Skeletal muscle cell (primary cell): ENCODE results near the gene ETNPPL.
A peak's percentile ranks its signal among the peaks of the same experiment; 100 is the strongest.

Experiments used
- DNase-seq: peaks from one replicate; pipeline ENCODE4 v3.0.0-alpha.2; 2010; ENCODE audit warnings: low read depth
- H3K4me3 ChIP-seq: 2 replicates; pipeline ENCODE4 v1.5.1; 2011; ENCODE audit warnings: low read depth, mild to moderate bottlenecking, control low read depth, low read length, moderate library complexity

The ETNPPL gene

DNA sequence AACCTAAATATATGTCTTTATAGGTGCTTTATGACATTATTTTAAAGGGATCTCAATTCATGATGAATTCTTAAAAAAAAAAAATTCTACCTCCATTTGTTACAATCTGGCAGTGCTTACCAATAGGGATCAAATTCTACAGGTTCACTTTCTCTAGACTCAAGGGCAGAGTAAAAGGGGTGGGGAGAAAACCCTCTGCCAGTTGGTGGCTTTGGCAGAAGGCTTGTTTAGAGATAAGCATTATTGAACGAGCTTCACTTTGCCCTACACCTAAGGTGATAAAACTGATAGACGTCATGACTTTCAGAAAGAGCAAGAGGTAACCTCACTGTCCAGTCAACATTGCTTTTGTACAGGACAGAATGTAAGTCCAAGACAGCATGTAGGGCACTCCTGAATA is 58.9 kb downstream of the ETNPPL start:
- DNase-seq: no peak
- no peak overlapping the region for H3K4me3 ChIP-seq

DNA sequence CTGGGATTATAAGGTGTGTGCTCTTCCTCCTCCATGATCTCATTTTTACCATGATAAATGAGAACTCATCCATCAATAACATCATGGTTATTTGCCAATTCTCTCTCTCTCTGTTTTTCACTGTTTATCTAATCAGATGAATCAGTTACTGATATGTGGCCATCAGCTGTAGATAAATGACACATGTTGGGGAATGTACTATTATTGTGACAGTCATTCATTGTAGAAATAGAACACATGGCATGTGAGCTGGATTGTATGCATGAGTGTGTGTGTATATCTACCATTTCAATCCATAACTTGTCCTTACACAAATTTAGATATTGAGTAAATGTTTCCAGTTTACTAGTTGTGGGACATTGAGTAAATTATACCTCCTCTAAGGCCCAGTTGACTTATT is 59.5 kb downstream of the ETNPPL start:
- no peak for DNase-seq
- H3K4me3 ChIP-seq: no peak overlapping the region

DNA sequence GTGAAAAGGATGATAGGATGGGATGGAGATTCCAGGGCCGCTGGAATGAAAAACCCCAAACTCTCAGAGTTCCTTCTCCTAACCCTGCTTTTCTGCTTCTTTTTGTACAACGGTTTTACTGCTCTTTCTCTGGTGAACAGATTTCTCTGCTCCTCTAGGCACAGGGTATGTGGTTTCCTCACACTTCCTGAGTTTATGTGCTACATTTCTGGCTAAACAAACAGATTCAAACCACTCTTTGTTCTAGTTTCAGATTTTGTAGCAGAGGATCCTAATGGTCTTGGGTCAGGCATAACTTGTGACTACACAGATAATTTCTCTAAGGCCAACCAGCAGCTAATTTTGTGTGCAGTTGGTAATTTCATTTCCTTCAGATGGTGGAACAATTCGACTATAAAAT is 59.9 kb downstream of the ETNPPL start:
- DNase-seq: peak; percentile 17
- no peak overlapping the region for H3K4me3 ChIP-seq

DNA sequence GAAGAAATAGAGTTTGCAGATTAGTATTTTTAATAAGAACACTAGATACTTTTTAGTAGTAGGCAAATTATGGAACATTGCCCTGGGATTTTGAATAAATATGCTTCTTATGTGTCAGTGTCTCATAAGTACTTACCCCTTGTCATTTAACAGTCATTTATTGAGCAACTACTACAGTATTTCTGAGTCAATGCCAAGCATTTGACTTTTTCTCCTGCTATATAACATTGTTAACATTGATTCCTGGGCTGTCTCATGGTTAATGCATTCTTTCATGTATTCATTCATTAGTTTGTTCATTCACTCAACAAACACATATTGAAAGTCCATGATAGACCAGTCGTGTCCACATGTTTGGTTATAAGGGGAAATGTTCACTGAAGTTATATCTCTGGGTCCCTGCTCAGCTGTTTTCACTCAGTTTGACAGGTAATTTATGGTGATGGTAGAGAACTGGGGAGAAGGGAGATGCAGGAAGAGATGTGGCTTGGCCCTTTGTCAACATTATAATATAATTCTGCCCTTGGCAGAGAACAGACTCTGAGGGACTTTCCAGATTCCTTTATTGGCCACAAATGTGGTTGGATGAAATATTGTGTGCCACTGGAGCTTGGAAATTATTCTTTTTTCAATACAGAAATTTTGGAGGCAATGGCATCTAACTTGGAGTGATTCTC is 62.6 kb downstream of the ETNPPL start:
- peak; percentile 34 for DNase-seq
- H3K4me3 ChIP-seq: no peak overlapping the region

DNA sequence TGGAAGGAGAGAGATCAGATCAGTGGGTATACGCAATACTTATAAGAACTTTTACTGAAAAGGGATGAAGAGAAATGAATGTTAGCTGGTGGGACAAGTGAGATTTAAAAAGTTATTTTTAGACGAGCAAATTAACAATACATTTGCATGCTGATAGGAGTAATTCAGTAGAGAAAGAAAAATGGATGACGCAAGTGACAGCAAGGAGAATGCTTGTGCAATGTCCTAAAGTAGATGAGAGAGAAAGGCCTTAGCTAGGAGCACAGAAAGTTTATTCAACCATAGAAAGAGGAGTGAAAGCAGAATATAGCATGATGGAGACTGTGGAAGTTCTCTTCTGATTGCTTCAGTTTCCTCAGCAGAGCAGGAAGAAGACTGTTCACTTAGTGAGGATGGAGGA is 66.7 kb downstream of the ETNPPL start:
- H3K4me3 ChIP-seq: no peak overlapping the region
- DNase-seq: no peak

DNA sequence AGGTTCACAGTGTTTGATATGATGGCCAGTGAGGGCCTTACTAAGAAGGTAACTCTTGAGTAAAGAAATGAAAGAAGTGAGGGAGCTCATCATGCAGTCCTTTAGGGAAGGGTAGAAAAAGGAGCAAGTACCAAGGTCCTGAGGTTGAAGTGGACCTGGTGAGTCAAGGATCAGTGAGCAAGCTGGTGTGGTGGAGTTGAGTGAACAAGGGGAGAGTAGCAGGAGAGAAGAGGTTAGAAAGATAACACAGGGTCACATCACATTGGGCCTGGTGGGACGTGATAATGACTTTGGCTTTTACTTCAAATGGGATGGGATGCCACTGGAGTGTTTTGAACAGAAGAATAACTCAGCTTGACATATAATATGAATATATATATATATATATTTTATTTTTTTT is 67.8 kb downstream of the ETNPPL start:
- no peak for DNase-seq
- no peak overlapping the region for H3K4me3 ChIP-seq

DNA sequence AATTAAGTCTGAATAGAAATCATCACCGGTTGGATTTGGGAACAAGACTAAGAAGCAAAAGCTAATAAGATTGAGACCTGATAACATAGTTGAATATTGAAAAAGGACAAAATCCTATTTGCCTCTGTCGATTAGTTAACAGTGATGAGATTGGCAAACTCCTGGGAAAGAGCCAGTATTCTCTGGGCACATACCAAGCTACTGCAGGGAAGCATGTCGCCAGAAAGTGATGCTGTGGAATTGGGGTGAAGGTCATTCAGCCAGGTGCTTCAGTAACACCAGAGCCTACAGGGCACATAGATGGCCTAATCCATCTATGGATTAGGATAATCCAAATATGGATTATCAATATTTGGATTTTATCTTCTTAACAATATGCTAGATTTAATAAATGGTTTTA is 68.4 kb downstream of the ETNPPL start:
- H3K4me3 ChIP-seq: no peak overlapping the region
- DNase-seq: no peak

DNA sequence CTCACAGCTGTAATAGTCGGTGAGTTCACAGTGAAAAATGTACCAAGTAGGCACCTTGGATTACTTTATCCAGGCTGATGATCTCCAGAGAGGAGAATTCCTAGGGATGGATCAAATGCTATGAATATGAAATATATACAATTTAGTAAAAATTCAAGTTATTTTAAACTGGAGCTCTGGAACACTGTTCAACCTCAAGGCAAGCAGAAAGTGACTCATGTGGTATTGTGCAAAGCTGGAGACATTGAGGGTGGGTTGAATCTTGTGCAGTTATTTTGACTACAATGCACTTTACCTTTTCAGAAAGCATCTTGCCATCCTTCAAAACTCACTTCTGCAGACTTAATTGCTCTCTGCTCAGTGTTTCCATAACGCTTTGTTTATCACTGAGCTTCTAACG is 69.0 kb downstream of the ETNPPL start:
- no peak overlapping the region for H3K4me3 ChIP-seq
- peak; percentile 17 for DNase-seq

DNA sequence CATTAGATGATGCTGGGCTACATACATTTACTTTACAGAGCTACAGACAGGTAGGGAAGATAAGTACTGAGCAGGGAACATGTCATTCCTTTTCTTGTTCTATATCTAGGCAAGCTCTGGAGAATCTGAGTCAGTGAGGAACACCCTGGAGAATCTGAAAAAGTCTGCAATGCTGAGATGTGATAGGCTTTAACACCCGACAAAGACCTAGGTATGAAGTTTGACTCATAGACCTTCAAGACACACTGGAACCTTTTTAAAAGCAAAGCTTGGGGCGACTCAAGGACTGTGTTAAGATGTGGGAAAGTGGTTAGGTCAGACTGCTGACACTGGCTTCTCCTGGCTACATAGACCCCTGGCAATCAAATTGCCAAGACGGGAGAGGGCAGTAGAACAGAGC is 69.6 kb downstream of the ETNPPL start:
- no peak overlapping the region for H3K4me3 ChIP-seq
- no peak for DNase-seq
